ENCODE data around the gene NBPF1.
"Not testable (repeated sequence)": the region's sequence is repeated elsewhere in the genome, so short reads cannot be mapped to it uniquely, and the experiment has no call there.

DNA sequence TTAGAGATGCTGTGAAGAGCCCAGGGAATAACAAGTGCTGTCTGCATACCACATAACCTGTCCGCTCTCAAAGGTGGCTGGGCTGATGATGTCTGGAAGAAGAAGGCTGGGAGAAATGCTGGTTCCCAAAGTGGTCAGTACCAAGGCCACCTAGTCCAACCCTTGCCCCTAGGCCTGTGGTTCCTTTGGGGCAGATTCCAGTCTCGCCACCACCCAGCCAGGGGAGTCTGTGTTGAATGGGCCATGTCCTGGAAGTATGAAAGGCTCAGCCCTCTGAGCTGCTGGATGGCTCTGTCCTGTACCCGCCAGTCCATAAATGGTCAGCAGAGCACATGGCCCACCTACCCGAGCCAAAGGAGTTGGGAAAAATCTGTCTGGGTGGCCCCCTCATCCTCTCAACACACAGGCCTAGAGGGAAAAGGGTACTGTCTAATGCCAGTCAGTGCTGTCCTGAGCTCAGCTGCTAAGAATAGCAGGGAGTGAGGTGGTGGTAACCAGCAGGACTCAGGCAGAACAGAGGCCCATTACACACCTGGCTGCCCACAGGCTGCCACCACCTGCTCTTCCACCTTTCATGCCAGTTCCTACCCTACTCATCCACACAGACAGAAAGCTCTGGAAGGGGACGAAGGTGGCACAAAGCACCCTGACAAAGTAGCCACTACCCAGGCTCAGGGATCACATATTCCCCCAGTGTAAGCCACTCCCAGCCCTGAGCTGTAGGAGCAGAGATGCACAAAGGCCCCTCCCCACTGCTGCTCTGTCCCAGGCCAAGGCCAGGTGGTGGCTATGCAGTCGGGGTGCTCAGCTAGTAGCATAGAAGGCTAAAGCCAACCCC is 24.8 kb upstream of the NBPF1 start:
- TF ChIP-seq POLR2AphosphoS5 (IDR thresholded peaks at IDR 0.05) = not testable (repeated sequence)
- TF ChIP-seq, protein P1, sequence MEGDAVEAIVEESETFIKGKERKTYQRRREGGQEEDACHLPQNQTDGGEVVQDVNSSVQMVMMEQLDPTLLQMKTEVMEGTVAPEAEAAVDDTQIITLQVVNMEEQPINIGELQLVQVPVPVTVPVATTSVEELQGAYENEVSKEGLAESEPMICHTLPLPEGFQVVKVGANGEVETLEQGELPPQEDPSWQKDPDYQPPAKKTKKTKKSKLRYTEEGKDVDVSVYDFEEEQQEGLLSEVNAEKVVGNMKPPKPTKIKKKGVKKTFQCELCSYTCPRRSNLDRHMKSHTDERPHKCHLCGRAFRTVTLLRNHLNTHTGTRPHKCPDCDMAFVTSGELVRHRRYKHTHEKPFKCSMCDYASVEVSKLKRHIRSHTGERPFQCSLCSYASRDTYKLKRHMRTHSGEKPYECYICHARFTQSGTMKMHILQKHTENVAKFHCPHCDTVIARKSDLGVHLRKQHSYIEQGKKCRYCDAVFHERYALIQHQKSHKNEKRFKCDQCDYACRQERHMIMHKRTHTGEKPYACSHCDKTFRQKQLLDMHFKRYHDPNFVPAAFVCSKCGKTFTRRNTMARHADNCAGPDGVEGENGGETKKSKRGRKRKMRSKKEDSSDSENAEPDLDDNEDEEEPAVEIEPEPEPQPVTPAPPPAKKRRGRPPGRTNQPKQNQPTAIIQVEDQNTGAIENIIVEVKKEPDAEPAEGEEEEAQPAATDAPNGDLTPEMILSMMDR (IDR thresholded peaks at IDR 0.05 in 8 of 11, conservative IDR thresholded peaks at IDR 0.05 in 3 of 11) = not testable (repeated sequence)

Data from spleen (tissue), 7 donors.